OCI-LY1 (cell line): Measurements from ENCODE around the gene FOXA3.

Source experiments
- CTCF ChIP-seq: fragments of 200-600 bp; sonication (generic), shearing (Covaris generic); IDR thresholded peaks from 2 replicates; pipeline ENCODE4 v1.5.1; 2017; ENCODE audit warnings: mild to moderate bottlenecking, antibody characterized with exemption, low read length, moderate library complexity, mixed read lengths
- EZH2 ChIP-seq: fragments of 200-600 bp; sonication (generic), shearing (Covaris generic); IDR thresholded peaks from 2 replicates; pipeline ENCODE4 v1.8.0; 2017; ENCODE audit warnings: borderline replicate concordance, mixed run types, mild to moderate bottlenecking, antibody characterized with exemption, low read length, moderate library complexity, mixed read lengths

GRCh38 chr19:45842198-45842597 is 21.9 kb upstream of the FOXA3 start:
- TF ChIP-seq CTCF: no peak
- no peak for TF ChIP-seq EZH2
